ENCODE data around the gene KRTAP10-7.

DNA sequence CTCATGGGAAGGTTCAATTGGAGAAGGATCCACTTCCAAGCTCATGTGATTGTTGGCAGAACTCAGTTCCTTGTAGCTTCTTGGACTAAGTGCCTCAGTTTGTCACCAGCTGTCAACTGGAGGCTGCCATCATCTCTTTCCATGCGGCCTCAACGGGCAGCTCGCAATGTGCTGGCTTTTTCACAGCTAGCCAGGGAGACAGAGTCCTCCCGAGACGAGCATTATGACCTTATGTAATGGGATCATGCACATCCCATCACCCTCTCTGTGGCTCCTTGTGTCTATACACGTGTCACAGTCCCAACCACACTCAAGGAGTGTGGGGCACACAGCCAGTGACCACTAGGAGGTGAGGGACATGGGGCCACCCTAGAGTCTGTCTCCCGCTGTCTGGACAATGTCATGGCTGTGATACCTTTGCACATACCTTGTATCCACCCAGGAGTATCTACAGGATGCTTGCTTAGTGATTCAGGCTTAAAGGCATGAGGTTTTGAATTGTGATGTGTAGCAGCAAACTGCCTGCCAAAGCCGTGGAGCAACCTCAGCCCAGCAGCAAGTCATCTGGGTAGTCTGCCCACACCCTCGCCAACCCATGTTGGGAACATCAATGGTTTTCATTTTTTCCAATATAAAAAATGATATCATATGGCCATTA lies 4.2 kb upstream of the KRTAP10-7 start:
- TF ChIP-seq EZH2phosphoT487 (IDR thresholded peaks at IDR 0.05; ENCODE audit: borderline replicate concordance, low read depth, low read length), result no peak
- TF ChIP-seq, protein P1, sequence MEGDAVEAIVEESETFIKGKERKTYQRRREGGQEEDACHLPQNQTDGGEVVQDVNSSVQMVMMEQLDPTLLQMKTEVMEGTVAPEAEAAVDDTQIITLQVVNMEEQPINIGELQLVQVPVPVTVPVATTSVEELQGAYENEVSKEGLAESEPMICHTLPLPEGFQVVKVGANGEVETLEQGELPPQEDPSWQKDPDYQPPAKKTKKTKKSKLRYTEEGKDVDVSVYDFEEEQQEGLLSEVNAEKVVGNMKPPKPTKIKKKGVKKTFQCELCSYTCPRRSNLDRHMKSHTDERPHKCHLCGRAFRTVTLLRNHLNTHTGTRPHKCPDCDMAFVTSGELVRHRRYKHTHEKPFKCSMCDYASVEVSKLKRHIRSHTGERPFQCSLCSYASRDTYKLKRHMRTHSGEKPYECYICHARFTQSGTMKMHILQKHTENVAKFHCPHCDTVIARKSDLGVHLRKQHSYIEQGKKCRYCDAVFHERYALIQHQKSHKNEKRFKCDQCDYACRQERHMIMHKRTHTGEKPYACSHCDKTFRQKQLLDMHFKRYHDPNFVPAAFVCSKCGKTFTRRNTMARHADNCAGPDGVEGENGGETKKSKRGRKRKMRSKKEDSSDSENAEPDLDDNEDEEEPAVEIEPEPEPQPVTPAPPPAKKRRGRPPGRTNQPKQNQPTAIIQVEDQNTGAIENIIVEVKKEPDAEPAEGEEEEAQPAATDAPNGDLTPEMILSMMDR (conservative IDR thresholded peaks at IDR 0.05; ENCODE audit: low read length), result no peak
